ENCODE measurements around the gene SYNGR3. TPM values are rescaled to one million over a fixed set of nuclear protein-coding genes. Genes with fewer than 3 reads are reported as not detected.

SYNGR3 gene
- total and polyA plus RNA-seq, 2 of the 13 experiments (the other 11 are each of a cell fraction or from before 2014, with no cell fraction given): 0.97 to 5.7 TPM

- TF ChIP-seq SNAPC4 (CRISPR knock-in tag; IDR thresholded peaks at IDR 0.05) (no peak), MTA3 (CRISPR knock-in tag; IDR thresholded peaks at IDR 0.05) (no peak), CREM (IDR thresholded peaks at IDR 0.05) (no peak), CREM (CRISPR knock-in tag; IDR thresholded peaks at IDR 0.05) (no peak), TFAP4 (IDR thresholded peaks at IDR 0.05; ENCODE audit: borderline replicate concordance, low read depth) (peak; percentile 23; the same call in 1 of the 2 replicates), ARNT2 (CRISPR knock-in tag; IDR thresholded peaks at IDR 0.05; ENCODE audit: low read depth) (no peak), EEA1 (CRISPR knock-in tag; IDR thresholded peaks at IDR 0.05; ENCODE audit: borderline replicate concordance) (no peak), SRSF1 (optimal IDR thresholded peaks at IDR 0.05; ENCODE audit: low read depth, low read length) (peak; percentile 46), CCAR2 (optimal IDR thresholded peaks at IDR 0.05; ENCODE audit: low read depth, low read length) (no peak), ZNF280D (CRISPR knock-in tag; IDR thresholded peaks at IDR 0.05) (no peak), SAP130 (CRISPR knock-in tag; IDR thresholded peaks at IDR 0.05; ENCODE audit: low read depth) (no peak), ZKSCAN8 (CRISPR knock-in tag; IDR thresholded peaks at IDR 0.05; ENCODE audit: borderline replicate concordance) (no peak), ZBTB26 (CRISPR knock-in tag; IDR thresholded peaks at IDR 0.05; ENCODE audit: borderline replicate concordance) (no peak), U2AF1 (optimal IDR thresholded peaks at IDR 0.05; ENCODE audit: low read depth, low read length) (no peak), TSC22D2 (CRISPR knock-in tag; IDR thresholded peaks at IDR 0.05; ENCODE audit: borderline replicate concordance) (no peak), ZBTB39 (CRISPR knock-in tag; IDR thresholded peaks at IDR 0.05) (no peak), ZKSCAN5 (CRISPR knock-in tag; IDR thresholded peaks at IDR 0.05) (no peak), TMF1 (CRISPR knock-in tag; IDR thresholded peaks at IDR 0.05; ENCODE audit: low read depth) (no peak)
These were observed 7.7 kb upstream of the SYNGR3 start (continued) for GRCh38 chr16:1982013-1982433.

All from HepG2 (cell line).